T-helper 17 cell (primary cell): Measurements from ENCODE around the gene KLHL40. TPM values are rescaled to one million over a fixed set of nuclear protein-coding genes. Genes with fewer than 3 reads are reported as not detected.
A peak's percentile ranks its signal among the peaks of the same experiment; 100 is the strongest.

Source experiments
- ATAC-seq: fragments of 150-1000 bp; cut with Tn5 transposase; 2 replicates; pipeline ENCODE4 v1.10.0; 2021; ENCODE audit warnings: mild to moderate bottlenecking, moderate library complexity
- DNase-seq, 3 donors: peaks; one replicate each; pipeline versions ENCODE4 v3.0.0 to v3.0.0-alpha.2; 2020 to 2021
- H3K9me3 ChIP-seq: one replicate; pipeline ENCODE4 v1.7.0; 2013; ENCODE audit warnings: low read length, mild to moderate bottlenecking; ENCODE audit not compliant: control insufficient read depth, poor library complexity, severe bottlenecking
- H3K27ac Mint-ChIP-seq: one replicate; pipeline ENCODE4 v1.8.0; 2022; ENCODE audit warnings: mild to moderate bottlenecking, moderate library complexity, mixed read lengths
- H3K27me3 Mint-ChIP-seq: one replicate; pipeline ENCODE4 v1.8.0; 2022; ENCODE audit warnings: mixed read lengths
- H3K36me3 Mint-ChIP-seq: one replicate; pipeline ENCODE4 v1.8.0; 2022; ENCODE audit warnings: low read depth, mixed read lengths
- H3K4me1 Mint-ChIP-seq: one replicate; pipeline ENCODE4 v1.8.0; 2022; ENCODE audit warnings: mild to moderate bottlenecking, mixed read lengths
- H3K4me3 Mint-ChIP-seq: one replicate; pipeline ENCODE4 v1.8.0; 2022; ENCODE audit warnings: mild to moderate bottlenecking, moderate library complexity, mixed read lengths
- total RNA-seq, 4 donors: library from RNA in 2 of 4; stranded (reverse) in 2 of 4; gene quantifications; one replicate each; pipeline ENCODE4 v1.2.3 and lab custom pipeline; 2022 to 2026

KLHL40 gene, protein sequence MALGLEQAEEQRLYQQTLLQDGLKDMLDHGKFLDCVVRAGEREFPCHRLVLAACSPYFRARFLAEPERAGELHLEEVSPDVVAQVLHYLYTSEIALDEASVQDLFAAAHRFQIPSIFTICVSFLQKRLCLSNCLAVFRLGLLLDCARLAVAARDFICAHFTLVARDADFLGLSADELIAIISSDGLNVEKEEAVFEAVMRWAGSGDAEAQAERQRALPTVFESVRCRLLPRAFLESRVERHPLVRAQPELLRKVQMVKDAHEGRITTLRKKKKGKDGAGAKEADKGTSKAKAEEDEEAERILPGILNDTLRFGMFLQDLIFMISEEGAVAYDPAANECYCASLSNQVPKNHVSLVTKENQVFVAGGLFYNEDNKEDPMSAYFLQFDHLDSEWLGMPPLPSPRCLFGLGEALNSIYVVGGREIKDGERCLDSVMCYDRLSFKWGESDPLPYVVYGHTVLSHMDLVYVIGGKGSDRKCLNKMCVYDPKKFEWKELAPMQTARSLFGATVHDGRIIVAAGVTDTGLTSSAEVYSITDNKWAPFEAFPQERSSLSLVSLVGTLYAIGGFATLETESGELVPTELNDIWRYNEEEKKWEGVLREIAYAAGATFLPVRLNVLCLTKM
- total RNA-seq (not detected), total RNA-seq (lab: John Stamatoyannopoulos, UW) (0 reads per million in 2 donors)

DNA sequence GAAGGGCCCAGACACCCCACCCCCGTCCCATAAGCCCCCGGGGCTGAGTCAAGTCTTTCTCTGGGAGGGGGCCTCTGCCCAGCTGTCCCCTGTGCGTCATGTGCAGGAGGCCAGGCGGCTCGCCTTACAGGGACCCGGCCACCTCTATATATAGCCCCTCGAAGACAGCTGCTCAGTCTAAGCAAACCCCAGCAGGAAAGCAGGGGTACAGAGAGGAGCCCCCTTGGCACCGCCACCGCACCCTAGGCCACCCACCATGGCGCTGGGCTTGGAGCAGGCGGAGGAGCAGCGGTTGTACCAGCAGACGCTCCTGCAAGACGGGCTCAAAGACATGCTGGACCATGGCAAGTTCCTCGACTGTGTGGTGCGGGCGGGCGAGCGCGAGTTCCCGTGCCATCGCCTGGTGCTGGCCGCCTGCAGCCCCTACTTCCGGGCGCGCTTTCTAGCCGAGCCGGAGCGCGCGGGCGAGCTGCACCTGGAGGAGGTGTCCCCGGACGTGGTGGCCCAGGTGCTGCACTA lies at the start of gene KLHL40:
KLHL40 (plus strand) TSS at position 175 of the 519 bp plus-strand sequence; CDS start at position 257, 82 bp downstream.
- H3K36me3 Mint-ChIP-seq: no peaks in the 10 kb centered on the region
- H3K27ac Mint-ChIP-seq: no peak within 1 kb of the TSS
- peaks cover 30% of the 10 kb centered on the region for H3K27me3 Mint-ChIP-seq
- no peaks in the 10 kb centered on the region for H3K9me3 ChIP-seq
- ATAC-seq: no peak
- no peak for DNase-seq
- no peak within 1 kb of the TSS for H3K4me3 Mint-ChIP-seq
- peaks cover 6% of the 10 kb centered on the region for H3K4me1 Mint-ChIP-seq

DNA sequence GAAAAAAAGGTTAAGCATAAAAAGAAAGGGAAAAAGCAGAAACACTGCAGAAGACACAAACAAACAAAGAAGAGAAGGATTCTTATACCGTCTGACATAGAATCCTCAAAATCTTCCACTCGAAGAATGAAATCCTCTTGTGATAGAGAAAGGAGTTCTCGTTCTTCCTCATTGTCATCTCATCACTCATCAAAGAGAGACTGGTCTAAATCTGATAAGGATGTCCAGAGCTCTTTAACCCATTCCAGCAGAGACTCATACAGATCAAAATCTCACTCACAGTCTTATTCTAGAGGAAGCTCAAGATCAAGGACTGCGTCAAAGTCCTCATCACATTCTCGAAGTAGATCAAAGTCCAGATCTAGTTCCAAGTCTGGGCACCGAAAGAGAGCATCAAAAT lies 48.3 kb upstream of the KLHL40 start:
- H3K4me1 Mint-ChIP-seq: peaks cover 12% of the 10 kb centered on the region
- ATAC-seq (no peak), DNase-seq (no peak)
- H3K27me3 Mint-ChIP-seq: no peaks in the 10 kb centered on the region
- H3K36me3 Mint-ChIP-seq: peaks cover 7% of the 10 kb centered on the region
- no peaks in the 10 kb centered on the region for H3K9me3 ChIP-seq
- no peak overlapping the region for H3K4me3 Mint-ChIP-seq
- H3K27ac Mint-ChIP-seq: no peak overlapping the region

DNA sequence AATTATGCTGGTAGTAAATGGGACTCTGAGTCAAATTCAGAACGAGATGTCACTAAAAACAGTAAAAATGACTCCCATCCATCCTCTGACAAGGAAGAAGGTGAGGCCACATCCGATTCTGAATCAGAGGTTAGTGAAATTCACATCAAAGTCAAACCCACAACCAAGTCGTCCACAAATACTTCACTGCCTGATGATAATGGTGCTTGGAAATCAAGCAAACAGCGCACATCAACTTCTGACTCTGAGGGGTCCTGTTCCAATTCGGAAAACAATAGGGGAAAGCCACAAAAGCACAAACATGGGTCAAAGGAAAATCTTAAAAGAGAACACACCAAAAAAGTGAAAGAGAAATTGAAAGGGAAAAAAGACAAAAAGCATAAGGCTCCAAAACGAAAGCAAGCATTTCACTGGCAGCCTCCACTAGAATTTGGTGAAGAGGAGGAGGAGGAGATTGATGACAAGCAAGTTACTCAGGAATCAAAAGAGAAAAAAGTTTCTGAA lies 46.9 kb upstream of the KLHL40 start:
- no peak for DNase-seq
- Mint-ChIP-seq H3K4me1 (peaks cover 14% of the 10 kb centered on the region), H3K27ac (no peak overlapping the region), H3K27me3 (no peaks in the 10 kb centered on the region), H3K4me3 (no peak overlapping the region), H3K36me3 (peaks cover 11% of the 10 kb centered on the region)
- peak; percentile 85 for ATAC-seq
- no peaks in the 10 kb centered on the region for H3K9me3 ChIP-seq

DNA sequence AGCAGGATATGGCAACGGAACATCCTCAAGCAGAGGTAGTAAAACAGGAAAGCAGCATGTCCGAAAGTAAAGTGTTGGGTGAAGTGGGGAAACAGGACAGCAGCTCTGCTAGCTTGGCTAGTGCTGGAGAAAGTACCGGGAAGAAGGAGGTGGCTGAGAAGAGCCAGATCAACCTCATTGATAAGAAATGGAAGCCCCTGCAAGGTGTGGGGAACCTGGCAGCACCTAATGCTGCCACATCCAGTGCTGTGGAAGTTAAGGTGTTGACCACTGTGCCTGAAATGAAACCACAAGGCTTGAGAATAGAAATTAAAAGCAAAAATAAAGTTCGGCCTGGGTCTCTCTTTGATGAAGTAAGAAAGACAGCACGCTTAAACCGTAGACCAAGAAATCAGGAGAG lies 46.1 kb upstream of the KLHL40 start:
- Mint-ChIP-seq H3K4me1 (peaks cover 14% of the 10 kb centered on the region), H3K27me3 (no peaks in the 10 kb centered on the region), H3K27ac (no peak overlapping the region), H3K36me3 (peaks cover 8% of the 10 kb centered on the region), H3K4me3 (no peak overlapping the region)
- H3K9me3 ChIP-seq: no peaks in the 10 kb centered on the region
- ATAC-seq (no peak), DNase-seq (no peak)

DNA sequence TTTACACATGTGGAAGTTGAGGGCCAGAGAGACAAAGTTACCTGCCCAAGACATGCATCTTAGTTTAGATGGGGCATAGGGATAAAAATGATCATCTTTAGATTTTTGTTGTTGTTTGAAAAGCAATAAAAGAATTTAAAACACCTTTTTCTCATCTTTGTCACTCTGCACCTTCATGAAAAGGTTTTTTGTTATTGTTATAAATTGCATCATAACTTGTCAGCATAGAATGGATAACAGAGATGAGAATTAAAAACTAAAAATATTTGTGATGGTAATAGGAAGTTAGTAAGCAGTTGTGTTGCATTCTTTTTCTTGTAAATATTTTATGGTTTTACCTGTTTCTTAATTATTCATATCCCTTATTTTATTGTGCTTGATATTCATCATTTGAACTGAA lies 45.2 kb upstream of the KLHL40 start:
- Mint-ChIP-seq H3K4me1 (peaks cover 17% of the 10 kb centered on the region), H3K4me3 (no peak overlapping the region), H3K27ac (no peak overlapping the region), H3K36me3 (peaks cover 16% of the 10 kb centered on the region), H3K27me3 (no peaks in the 10 kb centered on the region)
- no peak for DNase-seq
- no peaks in the 10 kb centered on the region for H3K9me3 ChIP-seq
- ATAC-seq: no peak

DNA sequence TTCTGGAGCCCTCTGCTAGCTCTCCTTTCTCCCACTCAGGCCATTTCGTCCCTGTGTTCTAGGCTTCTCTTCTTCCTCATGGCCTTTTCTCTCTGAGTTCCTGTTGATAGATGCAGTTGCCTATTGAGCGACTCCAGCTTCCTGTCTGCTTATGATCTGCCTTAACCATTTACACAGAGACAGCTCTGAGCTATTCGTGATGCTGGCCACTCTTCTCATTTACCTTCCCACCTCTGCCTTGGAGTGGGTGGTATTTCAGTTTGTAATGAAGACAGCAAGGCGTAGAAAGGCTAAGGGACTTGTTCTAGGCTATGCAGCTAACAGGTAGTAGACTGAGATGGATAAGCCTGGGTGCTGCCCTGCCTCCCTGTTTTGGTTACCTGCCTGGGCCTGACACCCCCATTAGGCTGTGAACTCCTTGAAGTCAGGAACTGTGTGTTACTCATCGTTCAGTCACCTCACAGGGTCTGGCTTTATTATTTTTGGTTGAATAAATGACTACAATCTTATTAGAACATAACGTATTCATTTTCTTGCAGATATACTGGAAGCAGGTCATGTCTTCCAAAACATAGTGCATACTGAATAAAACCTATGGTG lies 44.5 kb upstream of the KLHL40 start:
- DNase-seq (no peak), ATAC-seq (no peak)
- H3K9me3 ChIP-seq: no peaks in the 10 kb centered on the region
- Mint-ChIP-seq H3K36me3 (peaks cover 17% of the 10 kb centered on the region), H3K4me3 (peak overlapping the region; percentile 78), H3K27ac (no peak overlapping the region), H3K27me3 (no peaks in the 10 kb centered on the region), H3K4me1 (peaks cover 16% of the 10 kb centered on the region)

DNA sequence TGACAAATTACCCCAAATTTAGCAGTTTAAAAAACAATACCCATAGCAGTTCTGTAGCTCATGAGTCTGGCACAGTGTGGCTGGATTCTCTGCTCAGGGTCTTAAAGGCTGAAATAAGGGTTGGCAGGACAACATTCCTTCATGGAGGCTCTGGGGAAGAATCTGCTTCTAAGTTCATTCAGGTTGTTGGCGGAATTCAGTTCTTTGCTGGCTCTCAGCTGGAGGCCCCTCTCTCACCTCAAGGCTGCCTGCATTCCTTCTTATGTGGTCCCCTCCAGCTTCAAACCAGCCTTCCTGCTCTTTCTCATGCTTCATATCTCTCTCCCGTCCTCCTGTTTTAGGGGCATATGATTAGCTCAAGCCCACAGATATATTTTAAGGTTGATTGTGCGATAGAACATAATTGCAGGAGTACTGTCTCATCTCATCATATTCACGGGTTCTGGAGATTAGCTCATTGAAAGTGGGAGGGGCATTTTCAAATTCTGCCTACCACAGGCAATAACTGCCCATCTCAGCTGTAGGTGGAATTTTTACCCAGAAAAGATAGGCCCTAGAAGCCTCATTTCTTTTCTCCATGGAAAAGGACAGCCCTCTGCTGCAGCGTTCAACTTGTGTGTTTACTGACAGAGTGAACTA lies 37.4 kb upstream of the KLHL40 start:
- Mint-ChIP-seq H3K4me3 (no peak overlapping the region), H3K4me1 (peaks cover 15% of the 10 kb centered on the region), H3K36me3 (peaks cover 9% of the 10 kb centered on the region), H3K27ac (peak overlapping the region; percentile 85), H3K27me3 (peaks cover 4% of the 10 kb centered on the region)
- ATAC-seq (no peak), DNase-seq (no peak)
- H3K9me3 ChIP-seq: no peaks in the 10 kb centered on the region

DNA sequence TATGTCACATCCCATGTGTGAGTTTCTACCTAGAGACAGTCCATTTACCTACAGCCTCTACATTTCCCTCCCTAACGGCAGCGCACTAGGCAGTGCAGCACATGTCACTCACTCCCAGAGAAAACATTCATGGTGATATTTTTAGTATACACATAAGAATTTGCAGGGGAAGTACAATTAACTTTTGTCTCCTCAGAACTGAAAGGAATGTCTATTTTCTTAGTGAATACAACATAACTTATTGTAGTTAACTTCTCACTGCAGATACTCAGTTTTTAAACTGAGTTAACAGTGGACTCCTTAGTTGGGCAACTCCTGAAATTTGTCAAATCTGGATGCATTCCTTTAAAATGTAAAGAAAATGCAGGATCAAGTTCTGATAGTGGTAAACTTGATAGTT lies 36.3 kb upstream of the KLHL40 start:
- H3K36me3 Mint-ChIP-seq: peaks cover 8% of the 10 kb centered on the region
- H3K27ac Mint-ChIP-seq: peak overlapping the region; percentile 16
- no peak overlapping the region for H3K4me3 Mint-ChIP-seq

DNA sequence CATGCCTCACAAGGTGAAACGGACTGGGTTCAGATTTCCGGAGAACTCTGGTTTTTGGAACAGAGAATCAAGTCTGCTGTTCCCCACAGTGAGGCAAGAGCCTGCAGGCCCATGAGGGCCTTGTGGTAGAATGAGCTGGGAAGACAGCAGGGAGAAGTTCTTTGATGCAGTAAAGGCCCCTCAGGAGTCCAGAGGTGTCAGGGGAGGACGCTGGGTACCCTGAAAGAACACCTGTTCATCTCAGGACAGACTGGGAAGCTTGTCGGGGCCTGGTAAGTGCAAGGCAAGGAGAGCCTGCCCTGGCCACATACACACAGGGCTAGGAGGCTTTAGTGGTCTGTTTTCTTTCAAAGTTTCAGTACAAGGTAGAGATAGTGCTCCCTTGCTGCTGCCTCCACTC lies 35.6 kb upstream of the KLHL40 start:
- no peaks in the 10 kb centered on the region for H3K9me3 ChIP-seq
- Mint-ChIP-seq H3K36me3 (peaks cover 4% of the 10 kb centered on the region), H3K4me1 (peaks cover 19% of the 10 kb centered on the region), H3K27me3 (peaks cover 4% of the 10 kb centered on the region), H3K4me3 (no peak overlapping the region), H3K27ac (peak overlapping the region; percentile 16)
- DNase-seq (no peak), ATAC-seq (no peak)

More for the DNA sequence above, 36.3 kb upstream of the KLHL40 start:
- Mint-ChIP-seq H3K4me1 (peaks cover 23% of the 10 kb centered on the region), H3K27me3 (peaks cover 4% of the 10 kb centered on the region)
- no peak for DNase-seq
- no peak for ATAC-seq
- no peaks in the 10 kb centered on the region for H3K9me3 ChIP-seq

DNA sequence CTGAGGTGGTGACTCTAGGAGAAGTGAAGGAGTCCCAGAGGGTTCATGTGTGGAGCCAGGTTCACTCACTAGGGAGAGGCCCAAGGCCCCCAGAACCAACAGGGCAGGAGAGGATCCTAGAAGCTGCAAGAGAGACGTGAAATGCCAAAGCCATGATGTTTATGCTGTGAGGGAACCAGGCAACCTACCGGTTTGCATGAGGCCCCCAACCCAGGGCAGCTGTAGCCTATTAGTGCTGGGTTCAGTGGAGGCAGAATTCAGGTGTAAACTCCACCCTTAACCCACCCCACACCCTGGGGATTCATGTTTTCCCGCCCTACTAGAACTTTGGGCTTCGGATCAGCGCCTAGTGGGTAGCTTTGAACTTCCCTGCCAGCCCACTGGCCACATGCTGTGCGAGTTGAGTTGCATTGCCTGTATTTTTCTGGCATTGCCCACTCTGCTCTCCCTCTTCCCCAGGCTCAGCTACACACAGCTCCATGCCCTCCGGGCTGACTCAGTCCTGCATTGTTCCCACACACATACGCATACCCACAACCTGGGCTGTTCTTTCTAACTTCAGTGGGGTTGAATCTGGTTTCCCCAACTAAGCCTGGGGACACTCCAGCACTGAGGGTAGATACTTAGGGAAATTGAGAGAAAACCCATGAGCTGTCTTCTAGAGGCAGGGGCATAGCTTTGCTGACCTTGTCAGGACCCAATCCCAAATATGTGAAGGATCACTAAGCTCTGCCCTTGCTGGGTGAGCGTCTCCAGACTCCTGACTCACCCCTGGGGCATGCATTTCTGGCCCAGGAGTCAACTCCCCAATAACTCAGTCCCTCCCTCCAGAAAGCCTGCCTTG lies 33.9 kb upstream of the KLHL40 start:
- DNase-seq: no peak
- H3K9me3 ChIP-seq: no peaks in the 10 kb centered on the region
- no peak overlapping the region for H3K27ac Mint-ChIP-seq
- no peaks in the 10 kb centered on the region for H3K36me3 Mint-ChIP-seq
- H3K27me3 Mint-ChIP-seq: peaks cover 4% of the 10 kb centered on the region
- H3K4me1 Mint-ChIP-seq: peaks cover 18% of the 10 kb centered on the region
- ATAC-seq: no peak
- peak overlapping the region; percentile 65 for H3K4me3 Mint-ChIP-seq

DNA sequence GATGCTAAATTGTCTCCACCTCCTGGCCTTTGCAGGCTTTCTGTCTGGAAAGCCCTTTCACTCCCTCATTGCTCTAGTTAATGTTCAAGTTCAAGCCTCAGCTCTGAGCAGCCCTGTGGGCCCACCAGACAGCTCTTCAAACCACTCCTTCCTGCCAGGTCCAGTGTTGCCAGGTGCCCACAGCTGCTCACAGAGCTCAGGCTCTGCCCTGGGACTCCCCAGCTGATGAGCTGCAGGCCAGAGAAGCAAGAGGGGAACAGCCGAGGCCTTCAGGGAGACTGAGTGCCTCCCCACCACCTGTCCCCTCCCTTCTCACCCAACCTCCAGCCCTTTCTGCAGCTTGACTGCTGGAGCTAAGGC lies 33.1 kb upstream of the KLHL40 start:
- peaks cover 4% of the 10 kb centered on the region for H3K27me3 Mint-ChIP-seq
- H3K4me3 Mint-ChIP-seq: no peak overlapping the region
- no peaks in the 10 kb centered on the region for H3K36me3 Mint-ChIP-seq
- no peaks in the 10 kb centered on the region for H3K9me3 ChIP-seq
- H3K27ac Mint-ChIP-seq: no peak overlapping the region
- peaks cover 16% of the 10 kb centered on the region for H3K4me1 Mint-ChIP-seq
- ATAC-seq (no peak), DNase-seq (no peak)

DNA sequence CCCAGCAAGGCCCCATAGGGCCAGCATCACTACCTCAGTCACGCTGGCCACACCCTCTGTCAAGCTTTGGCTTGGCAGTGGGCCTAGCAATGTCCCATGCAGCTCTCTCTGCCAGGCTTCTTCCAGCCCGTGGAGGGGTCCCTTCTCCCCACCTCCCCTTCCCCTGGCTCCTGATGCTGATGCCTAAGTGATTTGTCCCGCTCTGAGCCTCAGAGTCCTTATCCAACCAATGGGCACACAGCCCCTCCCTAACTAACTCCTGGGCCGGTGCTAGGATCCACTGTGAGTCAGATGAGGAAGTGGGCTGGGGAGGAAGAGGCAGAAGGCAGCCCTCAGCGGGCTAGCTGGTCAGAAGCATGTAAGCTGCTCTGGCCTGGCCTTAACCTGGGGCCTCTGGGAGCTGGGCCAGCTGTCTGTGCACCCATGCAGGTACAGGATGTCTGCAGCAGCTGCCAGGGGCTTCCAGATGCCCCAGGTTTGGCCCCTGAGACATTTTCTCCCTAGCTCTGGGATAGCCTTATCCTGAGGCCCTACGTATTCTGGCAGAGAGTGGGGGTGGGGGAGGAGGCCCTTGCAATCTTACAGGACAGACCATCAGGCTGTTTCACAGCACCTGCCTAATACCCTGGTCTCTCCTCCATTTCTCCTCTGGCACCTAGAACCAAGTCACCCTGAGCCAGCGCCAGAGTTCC lies 32.6 kb upstream of the KLHL40 start:
- ATAC-seq (peak; percentile 32), DNase-seq (no peak)
- H3K27ac Mint-ChIP-seq: no peak overlapping the region
- peaks cover 4% of the 10 kb centered on the region for H3K27me3 Mint-ChIP-seq
- no peaks in the 10 kb centered on the region for H3K36me3 Mint-ChIP-seq
- H3K4me3 Mint-ChIP-seq: peak overlapping the region; percentile 91
- H3K4me1 Mint-ChIP-seq: peaks cover 16% of the 10 kb centered on the region
- no peaks in the 10 kb centered on the region for H3K9me3 ChIP-seq
